GM18511 (cell line): ENCODE measurements around the gene POLE.

Experiments
- ATAC-seq: cut with Tn5 transposase; IDR thresholded peaks from one replicate; pipeline ENCODE4 v1.9.1; 2021; ENCODE audit warnings: mild to moderate bottlenecking, moderate library complexity; ENCODE audit not compliant: unreplicated experiment

Gene POLE

GRCh38 chr12:132582582-132583410 is 104.3 kb downstream of the POLE start:
- no peak for ATAC-seq

GRCh38 chr12:132582058-132582420 is 105.1 kb downstream of the POLE start:
- ATAC-seq = no peak

- ATAC-seq = no peak
Observed at GRCh38 chr12:132581348-132582057, 105.6 kb downstream of the POLE start.

GRCh38 chr12:132580701-132581292 is 106.3 kb downstream of the POLE start:
- no peak for ATAC-seq

GRCh38 chr12:132579744-132580143 is 107.4 kb downstream of the POLE start:
- ATAC-seq = no peak

- ATAC-seq = no peak
Observed at GRCh38 chr12:132578826-132579225, 108.3 kb downstream of the POLE start.

- no peak for ATAC-seq
Observed at GRCh38 chr12:132578118-132578517, 109.0 kb downstream of the POLE start.

- no peak for ATAC-seq
Observed at GRCh38 chr12:132577191-132577920, 109.8 kb downstream of the POLE start.

GRCh38 chr12:132576701-132577100 is 110.4 kb downstream of the POLE start:
- ATAC-seq = no peak

GRCh38 chr12:132575661-132576060 is 111.5 kb downstream of the POLE start:
- no peak for ATAC-seq

- ATAC-seq = no peak
Observed at GRCh38 chr12:132574271-132574996, 112.7 kb downstream of the POLE start.
